K562 (cell line): ENCODE measurements around the gene ACSS2. TPM values are rescaled to one million over a fixed set of nuclear protein-coding genes. Genes with fewer than 3 reads are reported as not detected.

Experiments used
- CCAR2 ChIP-seq: fragments of 200-400 bp; formaldehyde crosslinking; IDR thresholded peaks from 2 replicates; pipeline ENCODE4 v1.6.1; 2017; ENCODE audit warnings: mild to moderate bottlenecking, low read depth, low read length
- DMBX1 ChIP-seq: fragments of 250-450 bp; sonication (Bioruptor Pico); IDR thresholded peaks from 2 replicates; pipeline ENCODE4 v1.8.0; 2022; ENCODE audit warnings: inconsistent platforms, mild to moderate bottlenecking, moderate library complexity, borderline replicate concordance
- E2F3 ChIP-seq: fragments of 250-450 bp; sonication (Bioruptor Pico); IDR thresholded peaks from 2 replicates; pipeline ENCODE4 v1.4.0; 2020; ENCODE audit warnings: mild to moderate bottlenecking
- E2F5 ChIP-seq: sonication (generic); formaldehyde crosslinking; IDR thresholded peaks from 2 replicates; pipeline ENCODE4 v1.8.0; 2022; ENCODE audit warnings: mild to moderate bottlenecking, missing genetic modification reagents
- EP400 ChIP-seq: fragments of 450-650 bp; IDR thresholded peaks from 2 replicates; pipeline ENCODE4 v1.6.1; 2017; ENCODE audit warnings: antibody characterized with exemption, mild to moderate bottlenecking, moderate library complexity
- GABPB1 ChIP-seq: sonication (generic); formaldehyde crosslinking; IDR thresholded peaks from 2 replicates; pipeline ENCODE4 v1.8.0; 2022; ENCODE audit warnings: mild to moderate bottlenecking, missing genetic modification reagents
- HNRNPL ChIP-seq: fragments of 200-400 bp; formaldehyde crosslinking; IDR thresholded peaks from 2 replicates; pipeline ENCODE4 v1.6.1; 2017; ENCODE audit warnings: low read depth, mild to moderate bottlenecking, low read length
- HNRNPLL ChIP-seq: fragments of 200-400 bp; formaldehyde crosslinking; IDR thresholded peaks from 2 replicates; pipeline ENCODE4 v1.6.1; 2017; ENCODE audit warnings: low read length, low read depth, mild to moderate bottlenecking; ENCODE audit not compliant: poor library complexity, severe bottlenecking
- KAT7 ChIP-seq: sonication (generic); formaldehyde crosslinking; IDR thresholded peaks from 2 replicates; pipeline ENCODE4 v1.8.0; 2022; ENCODE audit warnings: missing genetic modification reagents, mild to moderate bottlenecking, borderline replicate concordance
- KDM1A ChIP-seq, 2 experiments: fragments of 450-650 bp; IDR thresholded peaks; 2 replicates each; pipeline ENCODE4 v1.6.1; 2016; ENCODE audit warnings: mild to moderate bottlenecking in 2 of 2
- MTF1 ChIP-seq: fragments of 250-450 bp; sonication (Bioruptor Pico); IDR thresholded peaks from 2 replicates; pipeline ENCODE4 v1.9.0; 2021; ENCODE audit warnings: moderate library complexity, mild to moderate bottlenecking, inconsistent platforms, borderline replicate concordance
- PHB2 ChIP-seq: fragments of 450-650 bp; IDR thresholded peaks from 2 replicates; pipeline ENCODE4 v1.6.1; 2017; ENCODE audit warnings: low read depth
- SLC30A9 ChIP-seq: fragments of 250-450 bp; sonication (Bioruptor Pico); IDR thresholded peaks from 2 replicates; pipeline ENCODE4 v1.8.0; 2022; ENCODE audit warnings: mild to moderate bottlenecking, moderate library complexity
- SP1 ChIP-seq: sonication (generic); formaldehyde crosslinking; IDR thresholded peaks from 2 replicates; pipeline ENCODE4 v1.8.1; 2022; ENCODE audit warnings: mild to moderate bottlenecking, missing genetic modification reagents
- SRSF9 ChIP-seq: fragments of 200-400 bp; formaldehyde crosslinking; IDR thresholded peaks from 2 replicates; pipeline ENCODE4 v1.6.1; 2017; ENCODE audit warnings: low read depth, low read length, borderline replicate concordance
- TEAD2 ChIP-seq: fragments of 450-650 bp; IDR thresholded peaks from 2 replicates; pipeline ENCODE4 v1.6.1; 2016; ENCODE audit warnings: missing genetic modification characterization, control low read depth, missing compliant biosample characterization
- TFAP4 ChIP-seq: sonication (generic); formaldehyde crosslinking; IDR thresholded peaks from 2 replicates; pipeline ENCODE4 v1.8.0; 2022; ENCODE audit warnings: missing genetic modification reagents, mild to moderate bottlenecking, moderate library complexity, borderline replicate concordance
- TRIM25 ChIP-seq: fragments of 450-650 bp; IDR thresholded peaks from 2 replicates; pipeline ENCODE4 v1.7.0; 2016; ENCODE audit warnings: borderline replicate concordance
- U2AF2 ChIP-seq: fragments of 200-400 bp; formaldehyde crosslinking; optimal IDR thresholded peaks from 2 replicates; pipeline ENCODE3; 2017; ENCODE audit warnings: low read depth, mild to moderate bottlenecking, low read length
- ZFP1 ChIP-seq: fragments of 450-650 bp; formaldehyde crosslinking; IDR thresholded peaks from 2 replicates; pipeline ENCODE4 v1.4.0; 2020; ENCODE audit warnings: mild to moderate bottlenecking, mixed read lengths
- ZNF175 ChIP-seq: fragments of 200-800 bp; sonication (Bioruptor generic); IDR thresholded peaks from 2 replicates; pipeline ENCODE4 v1.6.1; 2016; ENCODE audit warnings: low read depth, mild to moderate bottlenecking, missing genetic modification characterization, missing compliant biosample characterization
- ZNF316 ChIP-seq: fragments of 450-650 bp; IDR thresholded peaks from 2 replicates; pipeline ENCODE4 v1.6.1; 2016
- ZNF668 ChIP-seq: fragments of 250-450 bp; sonication (Bioruptor Pico); IDR thresholded peaks from 2 replicates; pipeline ENCODE4 v1.8.0; 2022; ENCODE audit warnings: mild to moderate bottlenecking, inconsistent platforms
- ZNF77 ChIP-seq: fragments of 250-450 bp; sonication (Bioruptor Pico); IDR thresholded peaks from 2 replicates; pipeline ENCODE4 v1.5.0; 2020
- ZNF778 ChIP-seq: fragments of 450-650 bp; formaldehyde crosslinking; IDR thresholded peaks from 2 replicates; pipeline ENCODE4 v1.4.0; 2020; ENCODE audit warnings: mild to moderate bottlenecking, moderate library complexity
- ZNF830 ChIP-seq: fragments of 250-450 bp; sonication (Bioruptor Pico); IDR thresholded peaks from 2 replicates; pipeline ENCODE4 v1.5.0; 2021; ENCODE audit warnings: mild to moderate bottlenecking
- polyA plus RNA-seq, 8 experiments: library from polyadenylated mRNA; depleted of rRNA in 4 of 8; stranded (reverse) in 5 of 8; unstranded in 3 of 8; fragments of >200 nt; fragmentation: Nextera tagmentation in 2 of 8; fragmentation: Illumina TruSeq in 1 of 8; extraction: Ambion mirVana in 2 of 8; extraction: Trizol in 1 of 8; gene quantifications; 2 replicates each; pipeline versions ENCODE4 v1.2.1 to v1.2.3, GENCODE V29; 2011 to 2014; ENCODE audit warnings: inconsistent platforms in 1 of 8, missing spikeins in 1 of 8
- total RNA-seq, 7 experiments: library from RNA; depleted of rRNA in 6 of 7; stranded (reverse); fragments of >200 nt in 6 of 7; fragmentation: Illumina TruSeq in 2 of 7; extraction: Trizol in 2 of 7; gene quantifications; 2 replicates each; pipeline versions ENCODE4 v1.2.1 to v1.2.3, GENCODE V29; 2011 to 2021; ENCODE audit warnings: low replicate concordance in 1 of 7

ACSS2 gene
- total and polyA plus RNA-seq, 9 of the 15 experiments (the other 6 are each of a cell fraction or from before 2014, with no cell fraction given): 21.9 to 246 (median 66.2) TPM

- TF ChIP-seq U2AF2 (no peak), ZNF830 (CRISPR knock-in tag) (no peak), HNRNPLL (no peak), KDM1A (IDR thresholded peaks at IDR 0.05) (peak; percentile 71 to 80), TFAP4 (CRISPR knock-in tag) (peak; percentile 68), ZNF316 (no peak), TEAD2 (no peak), EP400 (peak; percentile 62), ZNF668 (CRISPR knock-in tag) (no peak), SRSF9 (no peak), SP1 (peak; percentile 81; the same call in 1 of the 2 replicates), ZNF778 (CRISPR knock-in tag) (no peak), CCAR2 (no peak), E2F5 (CRISPR knock-in tag) (no peak), PHB2 (no peak), SLC30A9 (no peak), ZNF175 (CRISPR knock-in tag) (no peak), DMBX1 (CRISPR knock-in tag) (no peak), TRIM25 (no peak), ZNF77 (CRISPR knock-in tag) (no peak), MTF1 (no peak), ZFP1 (CRISPR knock-in tag) (no peak), KAT7 (CRISPR knock-in tag) (0 out of 2 replicates have a peak, but pooled peaks have one; percentile 2), E2F3 (CRISPR knock-in tag) (no peak), GABPB1 (CRISPR knock-in tag) (no peak; the same call in 1 of the 2 replicates), HNRNPL (no peak)
These were observed 588 bp upstream of the ACSS2 start (continued) for GRCh38 chr20:34875642-34876405.
